Activated B cell treated with CpG ODN at 0.5 μM for 24 hours (primary cell): Measurements from ENCODE around the gene MYCBP2. TPM values are rescaled to one million over a fixed set of nuclear protein-coding genes. Genes with fewer than 3 reads are reported as not detected.

Experiments
- ATAC-seq: fragments of 200-7000 bp; cut with Tn5 transposase; one replicate; pipeline ENCODE4 v1.10.0; 2021; ENCODE audit warnings: low read depth, mild to moderate bottlenecking, moderate library complexity
- CTCF ChIA-PET: fragments of 350-600 bp; sonication (Branson Sonifier 250); formaldehyde crosslinking; loops from one replicate; lab custom pipeline; 2021; ENCODE audit warnings: antibody characterized with exemption; lab: Charles Lee
- POLR2A ChIA-PET: fragments of 350-600 bp; sonication (Branson Sonifier 250); formaldehyde crosslinking; loops from one replicate; lab custom pipeline; 2021; ENCODE audit warnings: antibody characterized with exemption; lab: Charles Lee
- DNase-seq: peaks from one replicate; pipeline ENCODE4 v3.0.0; 2022
- H3K27ac Mint-ChIP-seq: one replicate; pipeline ENCODE4 v1.8.0; 2020; ENCODE audit warnings: mixed read lengths
- H3K27me3 Mint-ChIP-seq: one replicate; pipeline ENCODE4 v1.8.0; 2021; ENCODE audit warnings: mixed read lengths
- H3K36me3 Mint-ChIP-seq: one replicate; pipeline ENCODE4 v1.8.0; 2021; ENCODE audit warnings: low read depth, mixed read lengths
- H3K4me1 Mint-ChIP-seq: one replicate; pipeline ENCODE4 v1.8.0; 2021; ENCODE audit warnings: mixed read lengths
- H3K4me3 Mint-ChIP-seq: one replicate; pipeline ENCODE4 v1.8.0; 2020; ENCODE audit warnings: mild to moderate bottlenecking, mixed read lengths
- H3K9me3 Mint-ChIP-seq: one replicate; pipeline ENCODE4 v1.8.0; 2020; ENCODE audit warnings: mixed read lengths
- CTCF ChIP-seq: fragments of 200-600 bp; IDR thresholded peaks from one replicate; pipeline ENCODE4 v1.8.0; 2022; ENCODE audit warnings: antibody characterized with exemption, mild to moderate bottlenecking
- intact Hi-C: fragments of 100-400 bp; cut with micrococcal nuclease; formaldehyde crosslinking; loops from one replicate; pipeline ENCODE4 v1.15.1; 2024
- total RNA-seq: library from RNA; stranded (reverse); gene quantifications from 2 replicates; pipeline ENCODE4 v1.2.3, GENCODE V29; 2022

The MYCBP2 gene
- total RNA-seq, 1 donor from 2014 or later = 314 TPM

- no peak for TF ChIP-seq CTCF
- intact Hi-C loops = no loop called here
- peaks cover 20% of the 10 kb centered on the region for H3K4me1 Mint-ChIP-seq
- H3K36me3 Mint-ChIP-seq = peaks cover 58% of the 10 kb centered on the region
- ChIA-PET POLR2A (interaction anchor here (0.6 to 1.8 kb wide), 3 partner anchors 11 to 46 kb away, joined by 4 to 11 read pairs (median 4); partner anchors contain the start of gene CLN5), CTCF (interaction anchor here (0.6 to 1.9 kb wide), 8 partner anchors 9 to 1133 kb away, joined by 3 to 5 read pairs (median 4); no protein-coding TSS in a partner anchor)
- no peak overlapping the region for H3K4me3 Mint-ChIP-seq
- no peak for ATAC-seq
- no peaks in the 10 kb centered on the region for H3K9me3 Mint-ChIP-seq
- no peak for DNase-seq
- H3K27me3 Mint-ChIP-seq = no peaks in the 10 kb centered on the region
- H3K27ac Mint-ChIP-seq = no peak overlapping the region
Measured at GRCh38 chr13:77002590-77003190, 324.2 kb downstream of the MYCBP2 start.

DNA sequence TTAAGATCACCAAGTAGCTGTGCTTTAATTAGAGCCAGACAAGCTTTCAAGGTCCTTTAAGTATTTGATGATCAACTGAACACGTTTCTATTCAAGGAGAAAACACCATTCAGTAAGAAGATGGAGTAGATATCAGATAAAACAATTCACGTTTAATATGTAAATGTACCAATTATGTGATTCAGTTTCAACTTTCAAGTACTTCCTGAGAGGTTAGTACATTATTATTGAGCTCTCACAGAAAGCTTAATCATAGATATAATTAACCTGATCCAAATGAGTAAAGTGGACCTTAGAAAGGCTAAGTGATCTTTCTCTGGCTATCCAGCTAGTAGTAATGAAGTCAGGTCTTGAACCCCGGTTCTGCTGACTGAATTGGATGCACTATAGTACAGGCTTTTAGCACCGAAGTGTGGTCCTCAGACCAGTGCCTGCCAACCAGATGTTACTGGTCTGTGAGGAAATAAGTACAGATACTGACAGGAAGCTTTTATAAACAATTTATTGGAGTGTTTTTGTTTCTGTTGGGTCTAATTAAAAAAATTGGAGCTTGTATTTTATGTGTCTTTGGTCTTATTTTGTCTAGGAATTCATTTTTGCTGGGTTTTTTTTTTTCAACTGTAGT lies 324.8 kb downstream of the MYCBP2 start:
- no peaks in the 10 kb centered on the region for H3K27me3 Mint-ChIP-seq

GRCh38 chr13:77001540-77001939 lies 325.4 kb downstream of the MYCBP2 start:
- Mint-ChIP-seq H3K4me3 (no peak overlapping the region), H3K27ac (peak overlapping the region; percentile 6), H3K9me3 (no peaks in the 10 kb centered on the region), H3K36me3 (peaks cover 62% of the 10 kb centered on the region), H3K4me1 (peaks cover 22% of the 10 kb centered on the region), H3K27me3 (no peaks in the 10 kb centered on the region)
- DNase-seq = no peak
- ChIA-PET CTCF (interaction anchor here (0.9 to 1.9 kb wide), 9 partner anchors 9 to 1132 kb away, joined by 3 to 5 read pairs (median 3); partner anchors contain the start of gene CLN5), POLR2A (interaction anchor here (1.8 kb wide), 1 partner anchor 9 kb away, joined by 11 read pairs; the partner anchor contains the start of gene CLN5)
- intact Hi-C loops = no loop called here
- no peak for ATAC-seq
- TF ChIP-seq CTCF = no peak

More for the DNA sequence above, 324.8 kb downstream of the MYCBP2 start:
- no peak for ATAC-seq
- ChIA-PET CTCF (interaction anchor here (0.9 to 1.9 kb wide), 8 partner anchors 9 to 1132 kb away, joined by 3 to 5 read pairs (median 3); no protein-coding TSS in a partner anchor), POLR2A (interaction anchor here (1.8 kb wide), 1 partner anchor 10 kb away, joined by 11 read pairs; the partner anchor contains the start of gene CLN5)
- no peak overlapping the region for H3K4me3 Mint-ChIP-seq
- peaks cover 61% of the 10 kb centered on the region for H3K36me3 Mint-ChIP-seq
- intact Hi-C loops = no loop called here
- no peak for DNase-seq
- H3K4me1 Mint-ChIP-seq = peaks cover 20% of the 10 kb centered on the region
- H3K9me3 Mint-ChIP-seq = no peaks in the 10 kb centered on the region
- TF ChIP-seq CTCF = no peak
- peak overlapping the region; percentile 61 for H3K27ac Mint-ChIP-seq

DNA sequence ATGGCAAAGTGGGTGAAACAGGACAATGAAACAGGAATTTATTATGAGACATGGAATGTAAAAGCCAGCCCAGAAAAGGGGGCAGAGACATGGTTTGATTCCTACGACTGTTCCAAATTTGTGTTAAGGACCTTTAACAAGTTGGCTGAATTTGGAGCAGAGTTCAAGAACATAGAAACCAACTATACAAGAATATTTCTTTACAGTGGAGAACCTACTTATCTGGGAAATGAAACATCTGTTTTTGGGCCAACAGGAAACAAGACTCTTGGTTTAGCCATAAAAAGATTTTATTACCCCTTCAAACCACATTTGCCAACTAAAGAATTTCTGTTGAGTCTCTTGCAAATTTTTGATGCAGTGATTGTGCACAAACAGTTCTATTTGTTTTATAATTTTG lies 326.4 kb downstream of the MYCBP2 start:
- intact Hi-C loops = no loop called here
- ChIA-PET CTCF (interaction anchor here (1.0 kb wide), 1 partner anchor 8 kb away, joined by 4 read pairs; the partner anchor contains the start of gene CLN5), POLR2A (interaction anchor here (1.8 kb wide), 1 partner anchor 8 kb away, joined by 11 read pairs; the partner anchor contains the start of gene CLN5)
- Mint-ChIP-seq H3K4me1 (peaks cover 25% of the 10 kb centered on the region), H3K36me3 (peaks cover 66% of the 10 kb centered on the region), H3K27ac (no peak overlapping the region), H3K9me3 (no peaks in the 10 kb centered on the region), H3K4me3 (no peak overlapping the region), H3K27me3 (no peaks in the 10 kb centered on the region)
- DNase-seq (no peak), ATAC-seq (no peak)
- TF ChIP-seq CTCF = no peak

Other genes starting within 250 kb of the MYCBP2 start
- gene SCEL, start 208.6 kb upstream of the MYCBP2 start, total RNA-seq = not detected in 2 replicates